CD4-positive, alpha-beta T cell (primary cell): ENCODE measurements around the gene MCOLN3. TPM values are rescaled to one million over a fixed set of nuclear protein-coding genes. Genes with fewer than 3 reads are reported as not detected.

ENCODE experiments used
- ATAC-seq: fragments of 200-7000 bp; cut with Tn5 transposase; one replicate; pipeline ENCODE4 v1.10.0; 2022; ENCODE audit warnings: mild to moderate bottlenecking; ENCODE audit not compliant: poor library complexity
- CTCF ChIA-PET: fragments of 350-600 bp; sonication (Branson Sonifier 250); formaldehyde crosslinking; loops from one replicate; lab custom pipeline; 2021; ENCODE audit warnings: antibody characterized with exemption, inconsistent platforms; lab: Charles Lee
- POLR2A ChIA-PET: fragments of 350-600 bp; sonication (Branson Sonifier 250); formaldehyde crosslinking; loops from one replicate; lab custom pipeline; 2021; ENCODE audit warnings: antibody characterized with exemption, inconsistent platforms; lab: Charles Lee
- DNase-seq, 14 experiments: peaks; one replicate each; pipeline ENCODE4 v3.0.0-alpha.2; 2013 to 2020; ENCODE audit warnings: mixed read lengths in 2 of 14
- H3K27ac ChIP-seq, 2 donors: one replicate each; pipeline versions ENCODE4 v1.5.1 to v1.7.0; 2013; ENCODE audit warnings: low read length in 2 of 2, low read depth in 1 of 2, mild to moderate bottlenecking in 1 of 2
- H3K27me3 ChIP-seq, 2 experiments: 1 replicate in 1 of 2; 2 replicates in 1 of 2; pipeline versions ENCODE4 v1.6.1 to v1.7.0; 2013; ENCODE audit warnings: low read length in 2 of 2, control low read depth in 1 of 2, mild to moderate bottlenecking in 1 of 2, moderate library complexity in 1 of 2; ENCODE audit not compliant: insufficient read depth in 2 of 2, control insufficient read depth in 1 of 2
- H3K36me3 ChIP-seq: one replicate; pipeline ENCODE4 v1.6.1; 2013; ENCODE audit warnings: low read length, control low read depth; ENCODE audit not compliant: insufficient read depth
- H3K4me1 ChIP-seq: one replicate; pipeline ENCODE4 v1.6.1; 2013; ENCODE audit warnings: low read length, control low read depth; ENCODE audit not compliant: insufficient read depth
- H3K4me3 ChIP-seq: one replicate; pipeline ENCODE4 v1.5.1; 2013; ENCODE audit warnings: mild to moderate bottlenecking, low read length, moderate library complexity
- H3K9me3 ChIP-seq, 2 experiments: 1 replicate in 1 of 2; 2 replicates in 1 of 2; pipeline versions ENCODE4 v1.6.1 to v1.7.0; 2013; ENCODE audit warnings: low read length in 2 of 2, mild to moderate bottlenecking in 2 of 2, control low read depth in 1 of 2, moderate library complexity in 1 of 2; ENCODE audit not compliant: control insufficient read depth in 1 of 2, insufficient read depth in 1 of 2
- H3K27ac Mint-ChIP-seq: one replicate; pipeline ENCODE4 v1.8.0; 2020; ENCODE audit warnings: mixed read lengths
- H3K27me3 Mint-ChIP-seq: one replicate; pipeline ENCODE4 v1.8.0; 2021; ENCODE audit warnings: mixed read lengths
- H3K36me3 Mint-ChIP-seq: one replicate; pipeline ENCODE4 v1.8.0; 2021; ENCODE audit warnings: low read depth, mixed read lengths
- H3K4me1 Mint-ChIP-seq: one replicate; pipeline ENCODE4 v1.8.0; 2021; ENCODE audit warnings: low read depth, mixed read lengths
- H3K4me3 Mint-ChIP-seq: one replicate; pipeline ENCODE4 v1.8.0; 2020; ENCODE audit warnings: mild to moderate bottlenecking, mixed read lengths
- H3K9me3 Mint-ChIP-seq: one replicate; pipeline ENCODE4 v1.8.0; 2020; ENCODE audit warnings: mixed read lengths
- intact Hi-C, 2 experiments: fragments of 100-400 bp; cut with DNase I in 1 of 2; cut with micrococcal nuclease in 1 of 2; formaldehyde crosslinking; loops; one replicate each; pipeline versions ENCODE4 v1.15.1 to v1.9.0; 2023 to 2025; cut with DNase I, micrococcal nuclease
- total RNA-seq, 174 experiments: library from RNA in 2 of 174; stranded (reverse) in 2 of 174; gene quantifications; one replicate each; pipeline ENCODE4 v1.2.3 and lab custom pipeline; 2021 to 2026
- TF ChIP-seq, protein P1 (sequence below): fragments of 200-600 bp; IDR thresholded peaks from one replicate; pipeline ENCODE4 v1.8.0; 2022; ENCODE audit warnings: antibody characterized with exemption, mild to moderate bottlenecking

MCOLN3 gene
- total RNA-seq, 2 experiments from 2014 or later, result 0.14 to 0.22 TPM

DNA sequence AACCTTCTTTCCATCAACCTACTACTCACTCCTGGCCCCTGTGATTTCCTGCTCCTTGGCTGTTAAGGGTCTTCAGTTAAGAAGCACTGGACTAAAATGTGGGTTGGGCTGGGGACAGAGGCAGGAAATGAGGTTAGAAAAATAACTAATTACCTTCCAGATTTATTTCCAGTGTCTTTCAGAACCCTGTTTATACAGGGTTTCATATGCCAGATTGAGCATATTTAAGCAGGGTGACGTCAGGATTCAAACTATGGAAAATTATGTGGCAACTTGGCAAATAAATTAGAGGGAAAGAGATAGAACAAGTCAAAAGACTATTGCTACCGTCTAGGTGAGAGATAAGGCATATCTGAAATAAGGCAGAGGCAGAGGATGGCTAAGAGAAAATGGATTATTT is 11.7 kb upstream of the MCOLN3 start:
- Mint-ChIP-seq H3K36me3 (no peaks in the 10 kb centered on the region), H3K4me1 (peaks cover 10% of the 10 kb centered on the region), H3K27ac (no peak overlapping the region), H3K4me3 (no peak overlapping the region), H3K9me3 (no peaks in the 10 kb centered on the region), H3K27me3 (peaks cover 28% of the 10 kb centered on the region)
- no peak for ATAC-seq
- ChIA-PET POLR2A (no interaction called here), CTCF (no interaction called here)
- no peak for DNase-seq
- intact Hi-C loops, result loop anchor here (5.0 kb wide), 3 partner anchors 142 to 217 kb away; partner anchors contain the start of genes BCL10 (in 1 of the 2), C1orf52 (in 1 of the 2) and SYDE2 (in 1 of the 2)
- no peak overlapping the region for H3K27ac ChIP-seq
- peaks cover 10% of the 10 kb centered on the region for H3K4me1 ChIP-seq
- no peak overlapping the region for H3K4me3 ChIP-seq
- TF ChIP-seq, protein P1, sequence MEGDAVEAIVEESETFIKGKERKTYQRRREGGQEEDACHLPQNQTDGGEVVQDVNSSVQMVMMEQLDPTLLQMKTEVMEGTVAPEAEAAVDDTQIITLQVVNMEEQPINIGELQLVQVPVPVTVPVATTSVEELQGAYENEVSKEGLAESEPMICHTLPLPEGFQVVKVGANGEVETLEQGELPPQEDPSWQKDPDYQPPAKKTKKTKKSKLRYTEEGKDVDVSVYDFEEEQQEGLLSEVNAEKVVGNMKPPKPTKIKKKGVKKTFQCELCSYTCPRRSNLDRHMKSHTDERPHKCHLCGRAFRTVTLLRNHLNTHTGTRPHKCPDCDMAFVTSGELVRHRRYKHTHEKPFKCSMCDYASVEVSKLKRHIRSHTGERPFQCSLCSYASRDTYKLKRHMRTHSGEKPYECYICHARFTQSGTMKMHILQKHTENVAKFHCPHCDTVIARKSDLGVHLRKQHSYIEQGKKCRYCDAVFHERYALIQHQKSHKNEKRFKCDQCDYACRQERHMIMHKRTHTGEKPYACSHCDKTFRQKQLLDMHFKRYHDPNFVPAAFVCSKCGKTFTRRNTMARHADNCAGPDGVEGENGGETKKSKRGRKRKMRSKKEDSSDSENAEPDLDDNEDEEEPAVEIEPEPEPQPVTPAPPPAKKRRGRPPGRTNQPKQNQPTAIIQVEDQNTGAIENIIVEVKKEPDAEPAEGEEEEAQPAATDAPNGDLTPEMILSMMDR, result no peak
- H3K36me3 ChIP-seq, result no peaks in the 10 kb centered on the region
- H3K9me3 ChIP-seq, result no peaks in the 10 kb centered on the region
- peaks cover 0 to 3% of the 10 kb centered on the region in 2 experiments for H3K27me3 ChIP-seq

DNA sequence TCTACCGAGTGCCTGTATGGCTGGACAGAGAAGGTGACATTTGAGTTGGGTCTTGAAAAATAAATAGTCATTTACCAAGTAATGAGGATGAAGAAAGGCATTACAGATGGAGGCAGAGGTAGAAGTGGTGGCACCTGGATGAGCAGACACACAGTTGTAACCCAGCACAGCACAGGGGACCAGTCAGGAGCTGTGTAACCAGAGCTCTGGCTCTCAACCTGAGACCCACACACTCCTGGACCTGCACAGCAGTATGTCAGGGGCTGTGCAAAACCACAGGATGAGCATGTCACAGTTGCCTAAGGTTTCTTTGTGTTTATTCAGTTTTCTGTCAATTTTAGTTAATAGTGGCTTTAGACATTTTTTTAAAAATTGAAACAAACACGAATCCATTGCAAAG is 11.3 kb upstream of the MCOLN3 start:
- H3K27ac Mint-ChIP-seq, result no peak overlapping the region
- H3K4me1 Mint-ChIP-seq, result peaks cover 10% of the 10 kb centered on the region
- peaks cover 0 to 3% of the 10 kb centered on the region in 2 experiments for H3K27me3 ChIP-seq
- H3K36me3 Mint-ChIP-seq, result no peaks in the 10 kb centered on the region
- peaks cover 10% of the 10 kb centered on the region for H3K4me1 ChIP-seq
- H3K4me3 ChIP-seq, result no peak overlapping the region
- no peak overlapping the region for H3K27ac ChIP-seq
- H3K4me3 Mint-ChIP-seq, result no peak overlapping the region
- POLR2A ChIA-PET, result no interaction called here
- CTCF ChIA-PET, result no interaction called here
- no peaks in the 10 kb centered on the region for H3K9me3 Mint-ChIP-seq
- H3K9me3 ChIP-seq, result no peaks in the 10 kb centered on the region
- ATAC-seq (no peak), DNase-seq (no peak)
- intact Hi-C loops, result no loop called here
- H3K27me3 Mint-ChIP-seq, result peaks cover 28% of the 10 kb centered on the region
- H3K36me3 ChIP-seq, result no peaks in the 10 kb centered on the region
- TF ChIP-seq, protein P1, result no peak

DNA sequence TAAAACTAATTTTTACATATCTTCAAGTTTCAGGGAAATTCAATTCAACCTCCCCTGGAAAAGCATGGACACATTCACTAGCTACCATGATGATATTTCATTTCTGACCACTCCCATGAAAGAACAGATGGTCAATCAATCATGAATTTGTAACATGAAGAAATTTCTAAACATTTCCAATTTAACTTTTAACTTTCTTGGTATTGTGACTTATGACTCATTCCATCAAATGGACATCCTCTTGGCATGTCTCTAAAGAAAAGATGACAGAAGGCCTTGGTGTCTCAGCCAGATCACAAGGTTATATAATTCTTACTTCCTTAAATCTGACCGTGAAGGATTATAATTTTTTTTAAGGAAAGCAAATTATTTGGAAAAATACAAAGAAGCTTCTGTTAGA is 10.5 kb upstream of the MCOLN3 start:
- H3K4me1 Mint-ChIP-seq, result peaks cover 10% of the 10 kb centered on the region
- no peak for DNase-seq
- no peak for ATAC-seq
- intact Hi-C loops, result no loop called here
- peaks cover 28% of the 10 kb centered on the region for H3K27me3 Mint-ChIP-seq
- peaks cover 0 to 3% of the 10 kb centered on the region in 2 experiments for H3K27me3 ChIP-seq
- H3K9me3 ChIP-seq, result no peaks in the 10 kb centered on the region
- H3K27ac Mint-ChIP-seq, result no peak overlapping the region
- H3K9me3 Mint-ChIP-seq, result no peaks in the 10 kb centered on the region
- peaks cover 10% of the 10 kb centered on the region for H3K4me1 ChIP-seq
- no peak overlapping the region for H3K27ac ChIP-seq
- ChIA-PET POLR2A (no interaction called here), CTCF (no interaction called here)
- H3K36me3 Mint-ChIP-seq, result no peaks in the 10 kb centered on the region
- TF ChIP-seq, protein P1, result no peak
- no peak overlapping the region for H3K4me3 ChIP-seq
- H3K4me3 Mint-ChIP-seq, result no peak overlapping the region
- H3K36me3 ChIP-seq, result no peaks in the 10 kb centered on the region
